SKM-1 treated with dmso at 0.1 percent for 144 hours (cell line): ENCODE measurements around the gene PIP5K1A.
"Not testable (repeated sequence)": the region's sequence is repeated elsewhere in the genome, so short reads cannot be mapped to it uniquely, and the experiment has no call there.

ENCODE experiments used
- DNase-seq: peaks from one replicate; lab custom pipeline; 2025; ENCODE audit not compliant: unreplicated experiment; lab: John Stamatoyannopoulos, UW

The PIP5K1A gene

GRCh38 chr1:151251656-151252470 lies 53.5 kb downstream of the PIP5K1A start:
- peak; percentile 87 for DNase-seq

- peak; percentile 99 for DNase-seq
Measured at GRCh38 chr1:151254217-151255213, 56.2 kb downstream of the PIP5K1A start, which contains the start of gene PSMD4. TSS of gene PSMD4 (plus strand) at chr1:151254734. CDS start at chr1:151254783, 49 bp downstream.

- no peak for DNase-seq
Measured at GRCh38 chr1:151255381-151255780, 57.0 kb downstream of the PIP5K1A start.

GRCh38 chr1:151259351-151259750 lies 61.0 kb downstream of the PIP5K1A start:
- no peak for DNase-seq

GRCh38 chr1:151265446-151266236 lies 67.3 kb downstream of the PIP5K1A start:
- no peak for DNase-seq

- no peak for DNase-seq
Measured at GRCh38 chr1:151266315-151266714, 68.0 kb downstream of the PIP5K1A start.

- DNase-seq: no peak
Measured at GRCh38 chr1:151266821-151267220, 68.5 kb downstream of the PIP5K1A start.

- DNase-seq: no peak
Measured at GRCh38 chr1:151267760-151268159, 69.4 kb downstream of the PIP5K1A start.

- DNase-seq: no peak
Measured at GRCh38 chr1:151273924-151274466, 75.6 kb downstream of the PIP5K1A start.

- not testable (repeated sequence) for DNase-seq
Measured at GRCh38 chr1:151275341-151275740, 77.0 kb downstream of the PIP5K1A start.

- peak; percentile 100 for DNase-seq
Measured at GRCh38 chr1:151277249-151277648, 78.9 kb downstream of the PIP5K1A start.

- peak; percentile 99 for DNase-seq
Measured at GRCh38 chr1:151281225-151281968, 83.0 kb downstream of the PIP5K1A start.

- DNase-seq: peak; percentile 100
Measured at GRCh38 chr1:151281969-151282882, 83.9 kb downstream of the PIP5K1A start, which contains the start of gene ZNF687. TSS of gene ZNF687 (plus strand) at chr1:151282299. CDS start at chr1:151286292, 3,993 bp downstream.

GRCh38 chr1:151282883-151283725 lies 84.8 kb downstream of the PIP5K1A start:
- DNase-seq: peak; percentile 50

GRCh38 chr1:151284013-151284577 lies 85.7 kb downstream of the PIP5K1A start:
- no peak for DNase-seq

- no peak for DNase-seq
Measured at GRCh38 chr1:151286619-151287340, 88.4 kb downstream of the PIP5K1A start.

GRCh38 chr1:151287341-151287699 lies 89.0 kb downstream of the PIP5K1A start:
- no peak for DNase-seq
